ENCODE results near the gene HDHD2. TPM values are rescaled to one million over a fixed set of nuclear protein-coding genes. Genes with fewer than 3 reads are reported as not detected.

The HDHD2 gene
- polyA plus RNA-seq, 1 donor (not counting 4 experiments of a cell fraction or from before 2014, with no cell fraction given): 17.7 TPM

GRCh38 chr18:47175283-47175897 lies 25.1 kb upstream of the HDHD2 start:
- Histone ChIP-seq H3K4me2 (ENCODE audit: control insufficient read depth, extremely low read depth, insufficient read depth, low read depth, low read length) (peak overlapping the region; percentile 94), H2AFZ (ENCODE audit: control insufficient read depth, low read length) (peak overlapping the region; percentile 89), H3K79me2 (ENCODE audit: control insufficient read depth, insufficient read depth, low read length) (peaks cover 54% of the 10 kb centered on the region), H3K4me3 (ENCODE audit: control insufficient read depth in 2 of 3, extremely low read depth in 1 of 3, insufficient read depth in 2 of 3, low read depth in 1 of 3, low read length in 3 of 3) (peak overlapping the region; percentile 89 to 97 (median 89)), H3K9ac (ENCODE audit: control insufficient read depth, extremely low read depth, insufficient read depth, low read length) (peak overlapping the region; percentile 95), H3K27me3 (ENCODE audit: control insufficient read depth, extremely low read depth, insufficient read depth, low read length) (no peaks in the 10 kb centered on the region), H3K27ac (ENCODE audit: control insufficient read depth, insufficient read depth, low read length) (peak overlapping the region; percentile 82), H4K20me1 (ENCODE audit: control insufficient read depth, extremely low read depth, insufficient read depth, low read length) (peaks cover 5% of the 10 kb centered on the region), H3K9me1 (ENCODE audit: control insufficient read depth, extremely low read depth, insufficient read depth, low read length) (no peaks in the 10 kb centered on the region), H3K36me3 (ENCODE audit: control insufficient read depth in 2 of 2, extremely low read depth in 1 of 2, insufficient read depth in 2 of 2, low read length in 2 of 2) (no peaks in the 10 kb centered on the region), H3K9me3 (ENCODE audit: control insufficient read depth, low read depth, low read length) (no peaks in the 10 kb centered on the region), H3K4me1 (ENCODE audit: control insufficient read depth, extremely low read depth, insufficient read depth, low read length) (peaks cover 16% of the 10 kb centered on the region)
- FAIRE-seq (peak; percentile 56), DNase-seq (ENCODE audit: low read depth, low spot score) (no peak)
- TF ChIP-seq EZH2 (IDR thresholded peaks at IDR 0.05; ENCODE audit: low read length) (no peak), CTCF (optimal IDR thresholded peaks at IDR 0.05 in 1 of 3, IDR thresholded peaks at IDR 0.05 in 1 of 3, conservative IDR thresholded peaks at IDR 0.05 in 1 of 3; ENCODE audit: extremely low read depth in 1 of 3, insufficient read depth in 2 of 3, low read length in 3 of 3) (no peak)
- dilution Hi-C loops (cut with MboI; ENCODE audit: extremely low pct_ligation_motif_present, low sequenced_read_pairs): no loop called here

- Histone ChIP-seq H3K9me1 (ENCODE audit: control insufficient read depth, extremely low read depth, insufficient read depth, low read length) (no peaks in the 10 kb centered on the region), H3K4me2 (ENCODE audit: control insufficient read depth, extremely low read depth, insufficient read depth, low read depth, low read length) (peak overlapping the region; percentile 94), H3K27ac (ENCODE audit: control insufficient read depth, insufficient read depth, low read length) (peak overlapping the region; percentile 82), H3K36me3 (ENCODE audit: control insufficient read depth in 2 of 2, extremely low read depth in 1 of 2, insufficient read depth in 2 of 2, low read length in 2 of 2) (no peaks in the 10 kb centered on the region), H4K20me1 (ENCODE audit: control insufficient read depth, extremely low read depth, insufficient read depth, low read length) (peaks cover 5% of the 10 kb centered on the region), H2AFZ (ENCODE audit: control insufficient read depth, low read length) (peak overlapping the region; percentile 89), H3K9ac (ENCODE audit: control insufficient read depth, extremely low read depth, insufficient read depth, low read length) (peak overlapping the region; percentile 95), H3K27me3 (ENCODE audit: control insufficient read depth, extremely low read depth, insufficient read depth, low read length) (no peaks in the 10 kb centered on the region), H3K9me3 (ENCODE audit: control insufficient read depth, low read depth, low read length) (no peaks in the 10 kb centered on the region), H3K4me1 (ENCODE audit: control insufficient read depth, extremely low read depth, insufficient read depth, low read length) (peaks cover 16% of the 10 kb centered on the region), H3K4me3 (ENCODE audit: control insufficient read depth in 2 of 3, extremely low read depth in 1 of 3, insufficient read depth in 2 of 3, low read depth in 1 of 3, low read length in 3 of 3) (peak overlapping the region; percentile 89 to 97 (median 89)), H3K79me2 (ENCODE audit: control insufficient read depth, insufficient read depth, low read length) (peaks cover 56% of the 10 kb centered on the region)
- peak; percentile 34 for FAIRE-seq
- TF ChIP-seq CTCF (optimal IDR thresholded peaks at IDR 0.05 in 1 of 3, IDR thresholded peaks at IDR 0.05 in 1 of 3, conservative IDR thresholded peaks at IDR 0.05 in 1 of 3; ENCODE audit: extremely low read depth in 1 of 3, insufficient read depth in 2 of 3, low read length in 3 of 3): no peak
- no peak for TF ChIP-seq EZH2 (IDR thresholded peaks at IDR 0.05; ENCODE audit: low read length)
- DNase-seq (ENCODE audit: low read depth, low spot score): no peak
- dilution Hi-C loops (cut with MboI; ENCODE audit: extremely low pct_ligation_motif_present, low sequenced_read_pairs): no loop called here
Measured at GRCh38 chr18:47174545-47175116, 24.3 kb upstream of the HDHD2 start.

Data from keratinocyte (primary cell).